Epithelial cell of esophagus (primary cell): Measurements from ENCODE around the gene SMARCB1.

ENCODE experiments used
- DNase-seq: peaks from one replicate; pipeline ENCODE4 v3.0.0; 2010; ENCODE audit warnings: low read depth
- H3K4me3 ChIP-seq: 2 replicates; pipeline ENCODE4 v1.5.1; 2011; ENCODE audit warnings: mild to moderate bottlenecking, low read length, control low read depth
- TF ChIP-seq, protein P1 (sequence below): IDR thresholded peaks from 2 replicates; pipeline ENCODE4 v1.5.1; 2011; ENCODE audit warnings: low read depth, mild to moderate bottlenecking, low read length, control low read depth, inconsistent platforms; ENCODE audit not compliant: insufficient read depth; ENCODE audit errors: missing control alignments

Gene SMARCB1

GRCh38 chr22:23816156-23816976 is 29.6 kb downstream of the SMARCB1 start:
- TF ChIP-seq, protein P1, sequence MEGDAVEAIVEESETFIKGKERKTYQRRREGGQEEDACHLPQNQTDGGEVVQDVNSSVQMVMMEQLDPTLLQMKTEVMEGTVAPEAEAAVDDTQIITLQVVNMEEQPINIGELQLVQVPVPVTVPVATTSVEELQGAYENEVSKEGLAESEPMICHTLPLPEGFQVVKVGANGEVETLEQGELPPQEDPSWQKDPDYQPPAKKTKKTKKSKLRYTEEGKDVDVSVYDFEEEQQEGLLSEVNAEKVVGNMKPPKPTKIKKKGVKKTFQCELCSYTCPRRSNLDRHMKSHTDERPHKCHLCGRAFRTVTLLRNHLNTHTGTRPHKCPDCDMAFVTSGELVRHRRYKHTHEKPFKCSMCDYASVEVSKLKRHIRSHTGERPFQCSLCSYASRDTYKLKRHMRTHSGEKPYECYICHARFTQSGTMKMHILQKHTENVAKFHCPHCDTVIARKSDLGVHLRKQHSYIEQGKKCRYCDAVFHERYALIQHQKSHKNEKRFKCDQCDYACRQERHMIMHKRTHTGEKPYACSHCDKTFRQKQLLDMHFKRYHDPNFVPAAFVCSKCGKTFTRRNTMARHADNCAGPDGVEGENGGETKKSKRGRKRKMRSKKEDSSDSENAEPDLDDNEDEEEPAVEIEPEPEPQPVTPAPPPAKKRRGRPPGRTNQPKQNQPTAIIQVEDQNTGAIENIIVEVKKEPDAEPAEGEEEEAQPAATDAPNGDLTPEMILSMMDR: no peak
- no peak overlapping the region for H3K4me3 ChIP-seq
- DNase-seq: no peak

GRCh38 chr22:23817146-23817545 is 30.4 kb downstream of the SMARCB1 start:
- TF ChIP-seq, protein P1: no peak
- DNase-seq: no peak
- no peak overlapping the region for H3K4me3 ChIP-seq

DNA sequence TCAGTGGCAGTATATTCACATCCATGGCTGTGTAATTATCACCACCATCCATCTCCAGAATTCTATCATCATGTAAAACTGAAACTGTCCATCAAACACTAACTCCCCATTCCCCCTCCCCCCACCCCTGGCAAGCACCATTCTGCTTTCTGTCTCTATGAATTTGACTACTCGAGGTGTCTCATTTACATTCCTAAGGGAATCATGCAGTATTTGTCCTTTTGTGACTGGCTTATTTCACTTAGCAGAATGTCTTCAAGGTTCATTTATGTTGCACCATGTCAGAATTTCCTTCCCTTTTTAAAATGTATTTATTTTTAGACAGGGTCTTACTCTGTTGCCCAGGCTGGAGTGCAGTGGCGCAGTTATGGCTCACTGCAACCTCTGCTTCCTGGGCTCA is 31.8 kb downstream of the SMARCB1 start:
- TF ChIP-seq, protein P1: no peak
- no peak overlapping the region for H3K4me3 ChIP-seq
- no peak for DNase-seq

- no peak overlapping the region for H3K4me3 ChIP-seq
- no peak for DNase-seq
- TF ChIP-seq, protein P1: no peak
Observed at GRCh38 chr22:23820748-23821211, 34.0 kb downstream of the SMARCB1 start.

- TF ChIP-seq, protein P1: no peak
- no peak for DNase-seq
- H3K4me3 ChIP-seq: no peak overlapping the region
Observed at GRCh38 chr22:23822101-23822671, 35.4 kb downstream of the SMARCB1 start.

- DNase-seq: no peak
- no peak overlapping the region for H3K4me3 ChIP-seq
- TF ChIP-seq, protein P1: no peak
Observed at GRCh38 chr22:23823331-23823791, 36.6 kb downstream of the SMARCB1 start.
